Measurements from ENCODE around the gene UBE3C.

- TF ChIP-seq, protein P1, sequence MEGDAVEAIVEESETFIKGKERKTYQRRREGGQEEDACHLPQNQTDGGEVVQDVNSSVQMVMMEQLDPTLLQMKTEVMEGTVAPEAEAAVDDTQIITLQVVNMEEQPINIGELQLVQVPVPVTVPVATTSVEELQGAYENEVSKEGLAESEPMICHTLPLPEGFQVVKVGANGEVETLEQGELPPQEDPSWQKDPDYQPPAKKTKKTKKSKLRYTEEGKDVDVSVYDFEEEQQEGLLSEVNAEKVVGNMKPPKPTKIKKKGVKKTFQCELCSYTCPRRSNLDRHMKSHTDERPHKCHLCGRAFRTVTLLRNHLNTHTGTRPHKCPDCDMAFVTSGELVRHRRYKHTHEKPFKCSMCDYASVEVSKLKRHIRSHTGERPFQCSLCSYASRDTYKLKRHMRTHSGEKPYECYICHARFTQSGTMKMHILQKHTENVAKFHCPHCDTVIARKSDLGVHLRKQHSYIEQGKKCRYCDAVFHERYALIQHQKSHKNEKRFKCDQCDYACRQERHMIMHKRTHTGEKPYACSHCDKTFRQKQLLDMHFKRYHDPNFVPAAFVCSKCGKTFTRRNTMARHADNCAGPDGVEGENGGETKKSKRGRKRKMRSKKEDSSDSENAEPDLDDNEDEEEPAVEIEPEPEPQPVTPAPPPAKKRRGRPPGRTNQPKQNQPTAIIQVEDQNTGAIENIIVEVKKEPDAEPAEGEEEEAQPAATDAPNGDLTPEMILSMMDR (IDR thresholded peaks at IDR 0.05), result no peak
- no peak for TF ChIP-seq POLR2A (IDR thresholded peaks at IDR 0.05)
- TF ChIP-seq EP300 (IDR thresholded peaks at IDR 0.05), result no peak
- no peak for TF ChIP-seq POLR2AphosphoS5 (IDR thresholded peaks at IDR 0.05)
These were observed 2.9 kb downstream of the UBE3C start for GRCh38 chr7:157141525-157142060.

Data from gastroesophageal sphincter (tissue), 3 donors.